Choroid plexus epithelial cell (primary cell): ENCODE data around the gene MATN1.

Experiments
- DNase-seq: peaks from one replicate; pipeline ENCODE4 v3.0.0-alpha.2; 2010; ENCODE audit warnings: low read depth
- H3K4me3 ChIP-seq: 2 replicates; pipeline ENCODE4 v1.5.1; 2011; ENCODE audit warnings: low read depth, mild to moderate bottlenecking, control low read depth, low read length, moderate library complexity
- CTCF ChIP-seq: conservative IDR thresholded peaks from 2 replicates; pipeline ENCODE4 v1.5.1; 2011; ENCODE audit warnings: low read depth, mild to moderate bottlenecking, control low read depth, inconsistent platforms, low read length, moderate library complexity

The MATN1 gene

GRCh38 chr1:30662291-30662840, 61.0 kb downstream of the MATN1 start:
- TF ChIP-seq CTCF = no peak
- no peak for DNase-seq
- no peak overlapping the region for H3K4me3 ChIP-seq

GRCh38 chr1:30661311-30661710, 62.1 kb downstream of the MATN1 start:
- no peak overlapping the region for H3K4me3 ChIP-seq
- DNase-seq = no peak
- TF ChIP-seq CTCF = no peak
